Activated B cell treated with CpG ODN at 0.5 μM for 24 hours (primary cell): ENCODE results near the gene GFAP. TPM values are rescaled to one million over a fixed set of nuclear protein-coding genes. Genes with fewer than 3 reads are reported as not detected.

Experiments
- ATAC-seq: fragments of 200-7000 bp; cut with Tn5 transposase; one replicate; pipeline ENCODE4 v1.10.0; 2021; ENCODE audit warnings: low read depth, mild to moderate bottlenecking, moderate library complexity
- CTCF ChIA-PET: fragments of 350-600 bp; sonication (Branson Sonifier 250); formaldehyde crosslinking; loops from one replicate; lab custom pipeline; 2021; ENCODE audit warnings: antibody characterized with exemption; lab: Charles Lee
- POLR2A ChIA-PET: fragments of 350-600 bp; sonication (Branson Sonifier 250); formaldehyde crosslinking; loops from one replicate; lab custom pipeline; 2021; ENCODE audit warnings: antibody characterized with exemption; lab: Charles Lee
- DNase-seq: peaks from one replicate; pipeline ENCODE4 v3.0.0; 2022
- H3K27ac Mint-ChIP-seq: one replicate; pipeline ENCODE4 v1.8.0; 2020; ENCODE audit warnings: mixed read lengths
- H3K27me3 Mint-ChIP-seq: one replicate; pipeline ENCODE4 v1.8.0; 2021; ENCODE audit warnings: mixed read lengths
- H3K36me3 Mint-ChIP-seq: one replicate; pipeline ENCODE4 v1.8.0; 2021; ENCODE audit warnings: low read depth, mixed read lengths
- H3K4me1 Mint-ChIP-seq: one replicate; pipeline ENCODE4 v1.8.0; 2021; ENCODE audit warnings: mixed read lengths
- H3K4me3 Mint-ChIP-seq: one replicate; pipeline ENCODE4 v1.8.0; 2020; ENCODE audit warnings: mild to moderate bottlenecking, mixed read lengths
- H3K9me3 Mint-ChIP-seq: one replicate; pipeline ENCODE4 v1.8.0; 2020; ENCODE audit warnings: mixed read lengths
- CTCF ChIP-seq: fragments of 200-600 bp; IDR thresholded peaks from one replicate; pipeline ENCODE4 v1.8.0; 2022; ENCODE audit warnings: antibody characterized with exemption, mild to moderate bottlenecking
- intact Hi-C: fragments of 100-400 bp; cut with micrococcal nuclease; formaldehyde crosslinking; loops from one replicate; pipeline ENCODE4 v1.15.1; 2024
- total RNA-seq: library from RNA; stranded (reverse); gene quantifications from 2 replicates; pipeline ENCODE4 v1.2.3, GENCODE V29; 2022

Gene GFAP
- total RNA-seq, 1 donor from 2014 or later = not detected

- TF ChIP-seq CTCF = no peak
- intact Hi-C loops = no loop called here
- Mint-ChIP-seq H3K27me3 (peaks cover 4% of the 10 kb centered on the region), H3K27ac (no peak overlapping the region), H3K4me1 (peaks cover 21% of the 10 kb centered on the region), H3K36me3 (peaks cover 10% of the 10 kb centered on the region), H3K9me3 (no peaks in the 10 kb centered on the region), H3K4me3 (no peak overlapping the region)
- ChIA-PET CTCF (no interaction called here), POLR2A (no interaction called here)
- DNase-seq (no peak), ATAC-seq (no peak)
These were observed 13.8 kb downstream of the GFAP start for GRCh38 chr17:44901411-44901921.

- POLR2A ChIA-PET = interaction anchor here (2.4 kb wide), 1 partner anchor 248 kb away, joined by 17 read pairs; the partner anchor contains the start of gene HEXIM1
- Mint-ChIP-seq H3K4me3 (peak overlapping the region; percentile 24), H3K4me1 (peaks cover 25% of the 10 kb centered on the region), H3K27ac (no peak overlapping the region), H3K27me3 (peaks cover 4% of the 10 kb centered on the region), H3K36me3 (peaks cover 13% of the 10 kb centered on the region), H3K9me3 (no peaks in the 10 kb centered on the region)
- ATAC-seq (no peak), DNase-seq (no peak)
- CTCF ChIA-PET = no interaction called here
- no peak for TF ChIP-seq CTCF
- intact Hi-C loops = no loop called here
These were observed 14.4 kb downstream of the GFAP start for GRCh38 chr17:44900894-44901293.

GRCh38 chr17:44899074-44899782, 16.1 kb downstream of the GFAP start, which contains the start of gene EFTUD2:
Gene EFTUD2 (minus strand): TSS chr17:44899445. CDS start chr17:44894521, 4,924 bp downstream.
- Mint-ChIP-seq H3K27ac (peak within 1 kb of the TSS; percentile 99), H3K36me3 (peaks cover 22% of the 10 kb centered on the region), H3K4me3 (peak within 1 kb of the TSS; percentile 96), H3K9me3 (no peaks in the 10 kb centered on the region), H3K4me1 (peaks cover 31% of the 10 kb centered on the region), H3K27me3 (peaks cover 4% of the 10 kb centered on the region)
- ChIA-PET CTCF (interaction anchor here (1.0 to 2.1 kb wide), 5 partner anchors 20 to 236 kb away, joined by 3 to 6 read pairs (median 3); partner anchors contain the start of gene ACBD4), POLR2A (interaction anchor here (0.6 to 3.2 kb wide), 15 partner anchors 12 to 772 kb away, joined by 3 to 17 read pairs (median 3); partner anchors contain the start of genes ACBD4, GPATCH8, HEXIM1 and HEXIM2)
- ATAC-seq (peak; percentile 93), DNase-seq (peak; percentile 94)
- intact Hi-C loops = loop anchor here (1.0 to 10.0 kb wide), 5 partner anchors 48 to 712 kb away; partner anchors contain the start of genes C1QL1, DBF4B, KIF18B and NMT1
- TF ChIP-seq CTCF = no peak

GRCh38 chr17:44898768-44899073, 16.6 kb downstream of the GFAP start:
- ATAC-seq (no peak), DNase-seq (no peak)
- Mint-ChIP-seq H3K4me3 (peak overlapping the region; percentile 96), H3K9me3 (no peaks in the 10 kb centered on the region), H3K4me1 (peaks cover 31% of the 10 kb centered on the region), H3K27me3 (peaks cover 4% of the 10 kb centered on the region), H3K36me3 (peaks cover 27% of the 10 kb centered on the region), H3K27ac (peak overlapping the region; percentile 99)
- CTCF ChIA-PET = interaction anchor here (1.0 to 2.1 kb wide), 5 partner anchors 20 to 237 kb away, joined by 3 to 6 read pairs (median 3); partner anchors contain the start of gene ACBD4
- TF ChIP-seq CTCF = no peak
- POLR2A ChIA-PET = interaction anchor here (0.6 to 3.2 kb wide), 13 partner anchors 11 to 772 kb away, joined by 3 to 17 read pairs (median 4); partner anchors contain the start of genes GPATCH8, HEXIM1, HEXIM2 and NMT1
- intact Hi-C loops = loop anchor here (1.0 to 10.0 kb wide), 5 partner anchors 49 to 712 kb away; partner anchors contain the start of genes C1QL1, DBF4B, KIF18B and NMT1

GRCh38 chr17:44894642-44895041, 20.7 kb downstream of the GFAP start:
- intact Hi-C loops = loop anchor here (10.0 kb wide), 1 partner anchor 190 kb away; the partner anchor contains the start of gene DBF4B
- no peaks in the 10 kb centered on the region for H3K9me3 Mint-ChIP-seq
- DNase-seq (no peak), ATAC-seq (no peak)
- ChIA-PET CTCF (no interaction called here), POLR2A (no interaction called here)
- no peak overlapping the region for H3K27ac Mint-ChIP-seq
- H3K27me3 Mint-ChIP-seq = no peaks in the 10 kb centered on the region
- H3K4me3 Mint-ChIP-seq = no peak overlapping the region
- H3K36me3 Mint-ChIP-seq = peaks cover 47% of the 10 kb centered on the region
- H3K4me1 Mint-ChIP-seq = peaks cover 27% of the 10 kb centered on the region
- TF ChIP-seq CTCF = no peak
